NCI-H2196 (cell line): ENCODE measurements around the gene PATJ.

ENCODE experiments used
- DNase-seq: peaks from one replicate; lab custom pipeline; 2025; ENCODE audit not compliant: unreplicated experiment; lab: John Stamatoyannopoulos, UW

The PATJ gene

GRCh38 chr1:62088439-62088838 is 346.2 kb downstream of the PATJ start:
- no peak for DNase-seq

DNA sequence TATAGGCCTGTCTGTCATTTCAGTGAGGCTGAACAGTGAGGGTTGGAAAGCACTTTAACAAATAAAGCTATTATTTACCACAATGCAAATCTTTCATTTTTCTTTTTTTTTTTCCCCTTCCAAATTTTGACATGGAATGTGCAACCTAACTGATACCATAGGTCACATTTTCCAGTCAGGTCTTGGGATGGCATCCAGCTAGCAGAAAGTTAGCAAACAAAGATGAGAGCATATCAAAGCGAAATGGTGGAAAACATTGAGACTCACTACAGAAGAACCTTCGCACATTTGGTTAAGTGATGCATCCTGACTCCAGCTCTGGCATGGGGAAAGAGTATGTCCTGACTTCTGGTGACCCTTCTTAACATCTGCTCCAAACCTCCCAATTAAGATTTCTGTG is 347.3 kb downstream of the PATJ start:
- DNase-seq: no peak

DNA sequence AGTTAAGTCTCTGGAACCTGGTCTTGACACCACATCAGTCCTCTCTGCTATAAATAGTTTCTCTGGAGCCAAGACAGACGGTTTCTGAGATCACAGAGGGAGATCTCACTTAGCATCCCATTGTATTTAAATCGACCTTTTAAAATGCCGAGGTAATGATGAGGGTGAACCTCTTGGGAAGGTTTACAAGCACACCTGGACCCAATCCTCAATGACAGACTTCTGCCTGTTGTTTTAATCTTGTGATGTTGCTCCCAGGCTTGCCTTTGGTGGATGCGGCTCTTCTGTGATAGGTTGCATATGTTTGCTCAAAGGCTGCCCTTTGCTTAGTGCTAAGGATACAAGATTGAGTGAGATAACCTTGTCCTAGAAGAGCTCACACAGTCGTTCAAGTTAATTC is 347.7 kb downstream of the PATJ start:
- DNase-seq: no peak

DNA sequence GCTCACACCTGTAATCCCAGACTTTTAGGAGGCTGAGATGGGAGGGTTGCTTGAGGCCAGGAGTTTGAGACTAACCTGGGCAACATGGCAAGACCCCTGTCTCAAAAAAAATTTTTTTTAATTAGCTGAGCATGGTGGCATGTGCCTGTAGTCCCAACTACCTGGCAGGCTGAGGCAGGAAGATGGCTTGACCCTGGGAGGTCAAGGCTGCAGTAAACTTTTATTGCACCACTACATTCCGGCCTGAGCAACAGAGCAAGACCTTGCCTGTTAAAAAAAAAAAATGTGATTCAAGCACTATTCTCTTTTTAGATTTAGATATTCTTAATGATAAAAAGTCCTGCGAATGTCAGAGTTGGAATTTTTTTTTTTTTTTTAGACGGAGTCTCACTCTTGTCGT is 349.8 kb downstream of the PATJ start:
- no peak for DNase-seq

DNA sequence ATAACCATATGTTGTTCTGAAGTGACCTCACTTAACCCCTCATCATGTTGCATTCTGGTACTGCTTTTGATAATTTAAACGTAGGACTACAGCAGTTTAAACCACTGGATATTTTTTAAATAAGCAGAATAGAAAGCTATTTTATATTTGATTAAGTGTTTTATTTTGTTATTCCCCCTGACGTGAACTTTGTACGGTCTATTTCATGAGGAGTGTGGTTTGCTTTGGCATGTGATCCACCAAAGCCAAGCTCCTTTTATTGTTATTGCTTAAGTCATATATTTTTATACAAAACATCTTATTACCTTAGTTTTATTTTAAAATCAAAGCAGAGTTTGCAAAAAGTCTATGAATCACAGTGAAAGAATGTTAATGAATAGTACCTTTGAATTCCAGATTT is 351.0 kb downstream of the PATJ start:
- no peak for DNase-seq

GRCh38 chr1:62097464-62097863 is 355.2 kb downstream of the PATJ start:
- DNase-seq: no peak

GRCh38 chr1:62100442-62100841 is 358.2 kb downstream of the PATJ start:
- no peak for DNase-seq

DNA sequence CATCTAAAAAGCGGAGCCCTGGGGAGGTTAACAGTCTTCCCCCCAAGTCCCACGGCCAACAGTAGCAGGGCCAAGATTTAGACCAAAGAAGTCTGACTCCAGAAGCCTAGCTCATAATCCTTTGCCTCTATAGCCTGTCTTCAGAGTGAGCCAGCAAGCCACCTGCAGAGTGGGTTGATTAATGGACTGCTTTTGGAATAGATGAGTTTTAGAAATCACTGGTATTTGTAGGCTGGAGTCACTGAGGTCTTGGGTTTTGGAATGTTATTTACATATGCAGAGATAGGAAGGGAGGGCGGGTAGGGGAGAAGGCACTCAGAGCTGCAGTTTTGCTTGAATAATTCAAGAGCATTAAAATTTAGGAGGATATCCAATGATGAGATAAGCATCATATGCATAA is 361.6 kb downstream of the PATJ start:
- no peak for DNase-seq

GRCh38 chr1:62107923-62108322 is 365.6 kb downstream of the PATJ start:
- no peak for DNase-seq

- DNase-seq: no peak
These were observed 366.8 kb downstream of the PATJ start for GRCh38 chr1:62109124-62109523.

DNA sequence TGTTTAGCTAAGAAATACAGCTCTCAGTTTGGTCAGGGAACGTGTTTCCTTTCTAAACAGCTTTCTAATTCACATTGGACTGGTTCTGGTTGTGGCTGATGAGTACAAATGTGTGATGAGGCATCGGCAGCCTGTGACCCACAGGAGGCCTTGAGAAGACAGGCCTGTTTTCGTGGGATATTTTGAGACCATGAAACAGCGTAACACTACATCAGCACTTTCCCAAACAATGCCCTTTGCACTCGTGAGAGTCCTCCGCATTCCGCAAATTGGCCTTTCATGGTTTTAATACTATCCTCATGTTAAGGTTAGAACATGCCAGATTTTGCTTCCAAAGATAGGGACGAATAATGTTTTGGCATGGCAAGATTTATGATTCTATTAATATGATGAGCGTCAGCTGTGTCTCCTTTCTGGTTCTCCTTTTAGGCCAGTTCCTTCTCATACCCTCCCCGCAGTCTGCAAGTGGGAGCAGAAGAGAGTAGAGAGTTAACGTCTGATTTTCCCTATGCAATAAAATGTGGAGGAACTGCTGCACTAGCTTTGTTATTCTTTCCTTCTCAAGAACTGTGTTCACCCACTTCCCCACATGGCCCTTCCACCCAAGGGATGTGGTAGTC is 368.0 kb downstream of the PATJ start:
- DNase-seq: no peak

- no peak for DNase-seq
These were observed 368.8 kb downstream of the PATJ start for GRCh38 chr1:62111084-62111483.

GRCh38 chr1:62113507-62113906 is 371.2 kb downstream of the PATJ start:
- DNase-seq: no peak

GRCh38 chr1:62117018-62117750 is 374.9 kb downstream of the PATJ start:
- DNase-seq: no peak

DNA sequence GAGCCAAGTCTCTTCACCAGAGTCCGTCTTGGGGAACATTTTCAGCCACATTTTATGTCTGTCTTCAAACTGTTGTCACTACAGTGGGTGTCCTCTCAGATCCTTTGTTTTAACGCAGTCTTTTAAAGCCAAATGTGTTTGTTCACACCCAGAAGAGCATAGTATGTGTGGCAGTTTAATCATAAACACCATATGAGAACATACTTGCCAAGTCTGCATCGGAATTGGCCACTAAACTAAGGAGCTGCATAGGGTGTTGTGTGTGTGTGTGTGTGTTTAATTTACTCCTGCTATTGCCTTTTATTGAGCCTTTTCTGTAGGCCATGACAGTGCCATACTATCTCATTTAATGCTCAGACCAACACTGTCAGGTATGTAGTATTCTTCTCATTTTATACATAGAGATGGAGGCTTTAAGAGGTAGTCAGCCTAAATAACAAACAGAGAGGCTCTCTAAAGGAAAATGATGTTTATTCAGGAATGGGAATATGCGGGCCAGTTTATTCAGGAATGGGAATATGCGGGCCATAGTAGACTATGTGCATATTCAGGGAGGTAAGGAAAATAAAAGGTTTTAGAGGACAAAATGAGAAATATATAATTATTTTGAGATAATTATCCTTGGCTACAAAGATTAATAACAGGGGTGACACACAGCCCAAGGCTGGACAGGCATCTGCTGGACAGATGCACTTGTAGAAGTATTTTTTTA is 384.5 kb downstream of the PATJ start:
- DNase-seq: no peak

DNA sequence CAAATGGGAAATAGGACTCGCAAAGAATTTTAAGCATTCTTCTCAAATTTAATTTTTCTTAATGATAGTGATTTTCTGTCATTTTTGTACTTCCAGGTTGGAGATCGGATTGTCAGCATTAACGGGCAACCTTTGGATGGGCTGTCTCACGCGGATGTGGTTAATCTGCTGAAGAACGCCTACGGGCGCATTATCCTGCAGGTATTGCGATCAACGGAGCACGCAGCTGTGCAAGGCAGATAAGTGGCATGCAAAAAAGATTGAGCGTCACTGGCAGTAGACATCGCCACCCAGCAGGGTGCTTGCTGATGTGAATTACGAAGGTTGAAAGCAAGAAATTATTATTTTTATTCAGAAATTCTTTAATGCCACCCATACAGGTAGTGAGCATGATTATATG is 386.5 kb downstream of the PATJ start:
- no peak for DNase-seq

DNA sequence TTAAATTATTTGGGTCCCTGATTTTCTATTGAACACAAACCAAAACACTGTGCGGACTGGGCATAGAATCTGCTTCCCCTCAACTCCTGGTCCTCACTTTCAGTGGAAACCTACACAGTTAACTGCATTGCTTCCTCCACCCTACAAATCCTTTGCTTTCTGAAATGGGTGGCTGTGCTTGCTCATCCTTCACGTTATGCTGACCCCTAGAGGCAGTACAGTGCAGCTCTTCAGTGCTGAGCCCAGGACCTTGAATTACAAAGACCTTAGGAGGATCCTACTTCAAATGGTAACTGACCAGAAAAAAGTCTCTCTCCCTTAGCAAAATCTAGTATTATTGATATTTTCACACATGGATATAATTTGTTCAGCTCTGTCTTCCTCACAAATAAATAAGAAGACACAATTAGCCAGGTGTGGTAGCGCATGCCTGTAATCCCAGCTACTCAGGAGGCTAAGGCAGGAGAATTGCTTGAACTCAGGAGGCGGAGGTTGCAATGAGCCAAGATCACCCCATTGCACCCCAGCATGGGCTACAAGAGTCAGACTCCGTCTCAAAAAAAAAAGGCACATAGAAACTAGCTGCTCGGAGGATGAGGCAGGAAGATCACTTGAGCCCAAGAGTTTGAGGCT is 388.9 kb downstream of the PATJ start:
- peak; percentile 43 for DNase-seq

DNA sequence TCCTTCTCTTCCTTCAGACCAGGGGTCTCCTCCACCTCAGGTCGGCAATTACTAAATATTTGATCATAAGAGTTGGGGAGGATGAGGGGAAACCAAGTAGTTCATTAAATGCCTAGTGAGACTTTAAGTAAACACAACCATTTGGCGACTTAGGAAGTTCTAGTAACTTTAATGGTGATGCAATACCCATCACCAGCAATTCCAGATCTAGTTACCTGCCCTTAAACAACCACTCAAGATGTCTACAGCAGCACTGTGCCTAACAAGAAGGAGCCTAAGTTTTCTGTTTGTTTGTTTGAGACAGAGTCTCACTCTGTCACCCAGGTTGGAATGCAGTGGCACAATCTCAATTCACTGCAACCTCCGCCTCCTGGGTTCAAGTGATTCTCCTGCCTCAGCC is 395.7 kb downstream of the PATJ start:
- no peak for DNase-seq

- no peak for DNase-seq
These were observed 397.1 kb downstream of the PATJ start for GRCh38 chr1:62139410-62139809.

DNA sequence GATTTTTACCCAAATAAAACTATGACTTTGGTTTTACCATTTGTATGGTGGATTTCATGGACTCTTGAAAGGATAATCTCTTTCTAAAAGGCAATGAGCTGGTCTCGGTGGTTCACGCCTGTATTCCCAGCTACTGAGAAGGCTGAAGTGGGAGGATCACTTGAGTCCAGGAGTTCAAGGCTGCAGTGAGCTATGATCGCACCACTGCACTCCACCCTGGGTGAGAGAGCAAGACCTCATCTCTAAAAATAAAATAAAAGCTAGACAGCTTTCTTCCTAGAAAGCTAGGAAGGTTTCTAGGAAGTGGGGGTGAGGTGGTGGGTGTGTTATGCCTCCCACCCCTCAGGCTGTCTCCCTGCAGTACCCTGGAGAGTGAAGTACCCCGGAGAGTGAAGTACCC is 398.4 kb downstream of the PATJ start:
- DNase-seq: no peak

- DNase-seq: no peak
These were observed 400.2 kb downstream of the PATJ start for GRCh38 chr1:62142496-62142895.
